SU-DHL-6 (cell line): ENCODE measurements around the gene ACO2.

Source experiments
- CTCF ChIP-seq: fragments of 200-600 bp; sonication (generic); IDR thresholded peaks from one replicate; pipeline ENCODE4 v1.5.1; 2017; ENCODE audit warnings: antibody characterized with exemption, mild to moderate bottlenecking, low read length, moderate library complexity; ENCODE audit not compliant: insufficient read depth, poor library complexity, severe bottlenecking
- EZH2phosphoT487 ChIP-seq: fragments of 200-600 bp; sonication (generic), shearing (Covaris generic); conservative IDR thresholded peaks from 2 replicates; pipeline ENCODE4 v1.6.1; 2018; ENCODE audit warnings: mild to moderate bottlenecking, antibody characterized with exemption, low read length, moderate library complexity, mixed read lengths

GRCh38 chr22:41526830-41527799 is 58.2 kb downstream of the ACO2 start:
- TF ChIP-seq CTCF (peak; percentile 96), EZH2phosphoT487 (no peak)
